Psoas muscle (tissue), 8 donors: ENCODE measurements around the gene KRTAP5-5. TPM values are rescaled to one million over a fixed set of nuclear protein-coding genes. Genes with fewer than 3 reads are reported as not detected.
A peak's percentile ranks its signal among the peaks of the same experiment; 100 is the strongest.
"Not testable (repeated sequence)": the region's sequence is repeated elsewhere in the genome, so short reads cannot be mapped to it uniquely, and the experiment has no call there.

ENCODE experiments used
- ATAC-seq, 4 donors: fragments of 200-7000 bp; cut with Tn5 transposase; one replicate each; pipeline ENCODE4 v1.9.1; 2020; ENCODE audit warnings: moderate library complexity in 3 of 4, mild to moderate bottlenecking in 2 of 4
- DNase-seq, 2 donors: peaks; one replicate each; pipeline ENCODE4 v3.0.0-alpha.2; 2020
- H3K27ac ChIP-seq: fragments of 200-600 bp; one replicate; pipeline ENCODE4 v1.8.0; 2022
- H3K27me3 ChIP-seq, 3 donors: fragments of 200-600 bp in 1 of 3; one replicate each; pipeline versions ENCODE4 v1.6.1 to v1.8.0; 2013 to 2022; ENCODE audit warnings: low read length in 2 of 3, mild to moderate bottlenecking in 2 of 3, moderate library complexity in 1 of 3; ENCODE audit not compliant: insufficient read depth in 3 of 3
- H3K36me3 ChIP-seq, 2 donors: fragments of 200-600 bp in 1 of 2; one replicate each; pipeline versions ENCODE4 v1.6.1 to v1.8.0; 2013 to 2022; ENCODE audit warnings: low read depth in 1 of 2, mild to moderate bottlenecking in 1 of 2, moderate library complexity in 1 of 2; ENCODE audit not compliant: insufficient read depth in 1 of 2
- H3K4me1 ChIP-seq: fragments of 200-600 bp; one replicate; pipeline ENCODE4 v1.8.0; 2022
- H3K4me3 ChIP-seq: fragments of 200-600 bp; one replicate; pipeline ENCODE4 v1.8.0; 2022; ENCODE audit warnings: mild to moderate bottlenecking
- H3K9me3 ChIP-seq: fragments of 200-600 bp; one replicate; pipeline ENCODE4 v1.8.0; 2022
- WGBS, 3 donors: extraction: QIAGEN DNeasy Blood & Tissue Kit; methylation state at CpG; one replicate each; pipeline versions ENCODE4 v1.1.6 to v1.1.7; 2013; 5-methylcytosine and 5-hydroxymethylcytosine counted together
- intact Hi-C, 2 donors: fragments of 100-400 bp; cut with DNase I; formaldehyde crosslinking; loops; one replicate each; pipeline versions ENCODE4 v1.11.0 to v1.14.2; 2022
- long read RNA-seq, 2 donors: library from polyadenylated mRNA; unstranded; transcript quantifications; one replicate each; pipeline ENCODE4 v2.0.0, GENCODE V29; 2021
- polyA plus RNA-seq, 3 donors: library from polyadenylated mRNA; stranded (reverse); fragments of 200-250 nt; gene quantifications; one replicate each; pipeline ENCODE4 v1.2.3, GENCODE V29; 2013
- total RNA-seq, 4 donors: library from RNA; stranded (reverse); fragmentation: NEBNext Ultra II Directional in 2 of 4; extraction: Animal tissue kit (Norgen Biotek cat#: 25700) in 2 of 4; gene quantifications; one replicate each; pipeline versions ENCODE4 v1.2.1 to v1.2.4, GENCODE V29; 2021 to 2023
- TF ChIP-seq, protein P1 (sequence below): fragments of 200-600 bp; IDR thresholded peaks from one replicate; pipeline ENCODE4 v1.8.0; 2022; ENCODE audit warnings: antibody characterized with exemption
- donor health status: healthy with polysubstance abuse.
- donor health status: DM: no; HTN: no; CAD: no; lungs with moderate emphysema.
- donor health status: Bipolar disorder and iron deficiency.
- donor health status: healthy.
- donor health status: DM: yes; HTN: yes; CAD: no.
- donor health status: DM: no; HTN: no; CAD: no.
- donor health status: DM: no; HTN: no; CAD: no.
- donor health status: DM: yes; HTN: yes; CAD: no.

The KRTAP5-5 gene, protein sequence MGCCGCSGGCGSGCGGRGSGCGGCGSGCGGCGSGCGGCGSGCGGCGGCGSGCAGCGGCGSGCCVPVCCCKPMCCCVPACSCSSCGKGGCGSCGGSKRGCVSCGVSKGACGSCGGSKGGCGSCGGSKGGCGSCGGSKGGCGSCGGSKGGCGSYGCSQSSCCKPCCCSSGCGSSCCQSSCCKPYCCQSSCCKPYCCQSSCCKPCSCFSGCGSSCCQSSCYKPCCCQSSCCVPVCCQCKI
- total RNA-seq (not detected), polyA plus RNA-seq (not detected)
- long read RNA-seq, donor 1 = 0 reads
- long read RNA-seq, donor 2 = 0 reads

DNA sequence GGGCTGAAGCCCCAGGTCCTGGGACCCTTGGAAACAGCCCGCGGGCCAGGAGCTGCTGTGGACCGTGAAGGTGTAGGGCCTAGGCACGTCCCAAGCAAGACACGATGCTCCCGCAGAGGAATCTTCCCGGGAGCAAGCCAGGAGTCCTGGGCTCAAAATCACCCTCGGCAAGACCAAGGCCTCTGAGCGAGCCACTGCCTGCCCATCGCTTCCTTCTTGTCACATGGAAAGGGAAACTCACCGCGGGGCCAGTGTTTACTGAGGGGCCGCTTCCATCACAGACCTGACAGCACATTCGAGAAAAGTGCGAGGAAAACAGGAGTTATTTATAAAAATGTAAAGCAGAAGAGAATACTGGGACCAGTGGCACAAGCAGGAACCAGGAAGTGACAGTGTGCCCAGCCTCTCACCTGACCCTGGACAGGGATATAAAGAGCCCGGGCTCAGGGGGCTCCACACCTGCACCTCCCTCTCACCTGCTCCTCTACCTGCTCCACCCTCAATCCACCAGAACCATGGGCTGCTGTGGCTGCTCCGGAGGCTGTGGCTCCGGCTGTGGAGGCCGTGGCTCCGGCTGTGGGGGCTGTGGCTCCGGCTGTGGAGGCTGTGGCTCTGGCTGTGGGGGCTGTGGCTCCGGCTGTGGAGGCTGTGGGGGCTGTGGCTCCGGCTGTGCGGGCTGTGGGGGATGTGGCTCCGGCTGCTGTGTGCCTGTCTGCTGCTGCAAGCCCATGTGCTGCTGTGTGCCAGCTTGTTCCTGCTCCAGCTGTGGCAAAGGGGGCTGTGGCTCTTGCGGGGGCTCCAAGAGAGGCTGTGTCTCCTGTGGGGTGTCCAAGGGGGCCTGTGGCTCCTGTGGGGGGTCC, at the start of gene KRTAP5-5:
KRTAP5-5 (plus strand) TSS at position 450 of the 860 bp plus-strand sequence; CDS start at position 516, 66 bp downstream.
- H3K36me3 ChIP-seq = no peaks in the 10 kb centered on the region
- TF ChIP-seq, protein P1, sequence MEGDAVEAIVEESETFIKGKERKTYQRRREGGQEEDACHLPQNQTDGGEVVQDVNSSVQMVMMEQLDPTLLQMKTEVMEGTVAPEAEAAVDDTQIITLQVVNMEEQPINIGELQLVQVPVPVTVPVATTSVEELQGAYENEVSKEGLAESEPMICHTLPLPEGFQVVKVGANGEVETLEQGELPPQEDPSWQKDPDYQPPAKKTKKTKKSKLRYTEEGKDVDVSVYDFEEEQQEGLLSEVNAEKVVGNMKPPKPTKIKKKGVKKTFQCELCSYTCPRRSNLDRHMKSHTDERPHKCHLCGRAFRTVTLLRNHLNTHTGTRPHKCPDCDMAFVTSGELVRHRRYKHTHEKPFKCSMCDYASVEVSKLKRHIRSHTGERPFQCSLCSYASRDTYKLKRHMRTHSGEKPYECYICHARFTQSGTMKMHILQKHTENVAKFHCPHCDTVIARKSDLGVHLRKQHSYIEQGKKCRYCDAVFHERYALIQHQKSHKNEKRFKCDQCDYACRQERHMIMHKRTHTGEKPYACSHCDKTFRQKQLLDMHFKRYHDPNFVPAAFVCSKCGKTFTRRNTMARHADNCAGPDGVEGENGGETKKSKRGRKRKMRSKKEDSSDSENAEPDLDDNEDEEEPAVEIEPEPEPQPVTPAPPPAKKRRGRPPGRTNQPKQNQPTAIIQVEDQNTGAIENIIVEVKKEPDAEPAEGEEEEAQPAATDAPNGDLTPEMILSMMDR = no peak
- H3K4me1 ChIP-seq = no peaks in the 10 kb centered on the region
- no peak for ATAC-seq
- H3K4me3 ChIP-seq = no peak within 1 kb of the TSS
- no peak within 1 kb of the TSS for H3K27ac ChIP-seq
- 54 to 77% (median 61%) methylated on average over 22 to 24 of the region's 26 CpGs for WGBS, 3 donors
- no peaks in the 10 kb centered on the region for H3K9me3 ChIP-seq
- DNase-seq = peak in 1 of 2 donors; percentile 34
- peaks cover 0 to 39% (median 2%) of the 10 kb centered on the region in 3 donors for H3K27me3 ChIP-seq
- intact Hi-C loops = loop anchor here (2.0 to 5.0 kb wide), 2 partner anchors 85 to 87 kb away; no protein-coding TSS in a partner anchor

- Histone ChIP-seq H3K9me3 (peaks cover 9% of the 10 kb centered on the region), H3K27ac (no peak overlapping the region), H3K4me1 (peaks cover 8% of the 10 kb centered on the region), H3K36me3 (no peaks in the 10 kb centered on the region), H3K27me3 (no peaks in the 10 kb centered on the region), H3K4me3 (no peak overlapping the region)
- WGBS, 3 donors = 89 to 96% (median 90%) methylated on average over 9 of the region's 9 CpGs
- no peak for DNase-seq
- intact Hi-C loops = no loop called here
- no peak for ATAC-seq
- TF ChIP-seq, protein P1 = no peak
These were observed 47.6 kb upstream of the KRTAP5-5 start for GRCh38 chr11:1581976-1582375.

- H3K9me3 ChIP-seq, intact Hi-C loops, H3K36me3 ChIP-seq, ATAC-seq, H3K27me3 ChIP-seq, DNase-seq, H3K4me3 ChIP-seq, H3K27ac ChIP-seq: not testable (repeated sequence)
- 73 to 82% (median 78%) methylated on average over 2 of the region's 2 CpGs for WGBS, 3 donors
- peaks cover 11% of the 10 kb centered on the region for H3K4me1 ChIP-seq
These were observed 46.7 kb upstream of the KRTAP5-5 start for GRCh38 chr11:1582909-1583308.

GRCh38 chr11:1584661-1585370, 44.8 kb upstream of the KRTAP5-5 start, which contains the start of gene KRTAP5-1:
KRTAP5-1 (minus strand) TSS chr11:1585283; CDS start chr11:1585249, 34 bp downstream.
- H3K27me3 ChIP-seq, H3K36me3 ChIP-seq, H3K4me3 ChIP-seq, ATAC-seq, H3K9me3 ChIP-seq, intact Hi-C loops, DNase-seq, H3K27ac ChIP-seq: not testable (repeated sequence)
- 71 to 74% (median 74%) methylated on average over 8 to 9 of the region's 9 CpGs for WGBS, 3 donors
- peaks cover 19% of the 10 kb centered on the region for H3K4me1 ChIP-seq

DNA sequence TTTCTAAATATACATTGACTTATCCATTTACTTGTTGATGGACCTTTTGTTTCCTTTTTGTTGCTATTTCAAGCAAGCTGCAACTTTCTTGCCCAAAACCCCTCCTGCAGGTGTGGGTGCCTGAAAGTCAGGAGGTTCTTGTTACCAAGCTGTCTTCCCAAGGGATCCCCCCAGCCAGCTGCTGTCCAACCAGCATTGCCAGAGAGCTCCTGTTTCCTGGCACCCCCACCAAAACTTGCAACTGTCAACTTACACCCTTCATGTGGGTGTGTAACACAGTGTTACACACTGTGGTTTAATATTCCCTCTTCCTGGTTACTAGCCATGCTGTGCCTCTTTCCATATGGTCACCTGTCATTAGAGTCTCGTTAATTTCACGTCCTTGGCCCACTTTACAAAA, 42.9 kb upstream of the KRTAP5-5 start:
- H3K4me1 ChIP-seq = peaks cover 19% of the 10 kb centered on the region
- H3K9me3 ChIP-seq = no peaks in the 10 kb centered on the region
- intact Hi-C loops = no loop called here
- 13 to 41% (median 31%) methylated on average over 2 of the region's 2 CpGs for WGBS, 3 donors
- DNase-seq = no peak
- TF ChIP-seq, protein P1 = no peak
- peak in 3 of 4 donors; percentile 50 to 73 (median 66) for ATAC-seq
- no peak overlapping the region for H3K27ac ChIP-seq
- H3K4me3 ChIP-seq = no peak overlapping the region
- no peaks in the 10 kb centered on the region for H3K27me3 ChIP-seq
- H3K36me3 ChIP-seq = no peaks in the 10 kb centered on the region

DNA sequence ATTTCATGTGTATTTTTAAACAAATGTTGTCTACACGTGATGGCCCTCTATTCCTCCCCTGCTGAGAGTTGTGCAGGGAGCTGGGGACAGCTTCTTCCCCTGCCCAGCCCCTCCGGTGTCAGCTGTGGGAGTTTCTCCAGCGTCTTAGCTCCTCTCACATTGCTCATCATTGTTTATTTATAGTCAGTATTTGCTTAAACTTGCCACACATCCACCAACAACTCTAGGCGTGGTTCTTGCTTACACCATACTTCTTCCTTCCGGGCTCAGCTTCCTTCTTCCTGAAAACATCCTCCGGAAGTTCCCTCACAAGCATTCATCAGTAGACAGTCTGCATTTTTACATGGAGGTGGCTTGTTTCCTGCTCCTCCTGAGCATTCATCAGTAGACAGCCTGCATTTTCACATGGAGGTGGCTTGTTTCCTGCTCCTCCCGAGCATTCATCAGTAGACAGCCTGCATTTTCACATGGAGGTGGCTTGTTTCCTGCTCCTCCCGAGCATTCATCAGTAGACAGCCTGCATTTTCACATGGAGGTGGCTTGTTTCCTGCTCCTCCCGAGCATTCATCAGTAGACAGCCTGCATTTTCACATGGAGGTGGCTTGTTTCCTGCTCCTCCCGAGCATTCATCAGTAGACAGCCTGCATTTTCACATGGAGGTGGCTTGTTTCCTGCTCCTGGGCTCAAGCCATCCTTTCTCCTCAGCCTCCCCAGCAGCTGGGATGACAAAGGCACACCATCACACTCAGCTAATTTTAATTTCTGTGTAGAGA, 40.2 kb upstream of the KRTAP5-5 start:
- H3K9me3 ChIP-seq, intact Hi-C loops, H3K27me3 ChIP-seq, H3K4me3 ChIP-seq, H3K36me3 ChIP-seq: not testable (repeated sequence)
- DNase-seq = peak in 1 of 2 donors; percentile 66
- WGBS, 3 donors = 21 to 33% (median 25%) methylated on average over 7 to 8 of the region's 10 CpGs
- Histone ChIP-seq H3K27ac (peak overlapping the region; percentile 53), H3K4me1 (peaks cover 19% of the 10 kb centered on the region)
- peak; percentile 86 to 97 (median 91) for ATAC-seq
